ENCODE results near the gene KRTAP3-2.

Gene KRTAP3-2

GRCh38 chr17:41009936-41010335 lies 10.2 kb upstream of the KRTAP3-2 start:
- no peak for DNase-seq

GRCh38 chr17:41009301-41009760 lies 9.6 kb upstream of the KRTAP3-2 start:
- DNase-seq: no peak

GRCh38 chr17:41008811-41009210 lies 9.1 kb upstream of the KRTAP3-2 start, which contains the start of gene KRTAP3-1:
Gene KRTAP3-1, minus strand, starts transcription at chr17:41009128. Its CDS starts 54 bp downstream, at chr17:41009074.
- no peak for DNase-seq

GRCh38 chr17:41004397-41004796 lies 4.7 kb upstream of the KRTAP3-2 start:
- no peak for DNase-seq

- DNase-seq: no peak
Observed at GRCh38 chr17:41003926-41004325, 4.2 kb upstream of the KRTAP3-2 start.

- DNase-seq: no peak
Observed at GRCh38 chr17:41002814-41003213, 3.1 kb upstream of the KRTAP3-2 start.

- DNase-seq: no peak
Observed at GRCh38 chr17:41001795-41002194, 2.1 kb upstream of the KRTAP3-2 start.

- DNase-seq: no peak
Observed at GRCh38 chr17:40997361-40997760, 2.3 kb downstream of the KRTAP3-2 start.

GRCh38 chr17:40996829-40997228 lies 2.9 kb downstream of the KRTAP3-2 start:
- no peak for DNase-seq

- no peak for DNase-seq
Observed at GRCh38 chr17:40995116-40995515, 4.6 kb downstream of the KRTAP3-2 start.

GRCh38 chr17:40993839-40994238 lies 5.9 kb downstream of the KRTAP3-2 start, which contains the start of gene KRTAP3-3:
Gene KRTAP3-3, minus strand, starts transcription at chr17:40994164. Its CDS starts 67 bp downstream, at chr17:40994097.
- no peak for DNase-seq

- no peak for DNase-seq
Observed at GRCh38 chr17:40993084-40993483, 6.6 kb downstream of the KRTAP3-2 start.

- no peak for DNase-seq
Observed at GRCh38 chr17:40992666-40993065, 7.0 kb downstream of the KRTAP3-2 start.

GRCh38 chr17:40986920-40987319 lies 12.8 kb downstream of the KRTAP3-2 start:
- DNase-seq: no peak

- no peak for DNase-seq
Observed at GRCh38 chr17:40984226-40984625, 15.5 kb downstream of the KRTAP3-2 start, which contains the start of gene KRT40. Gene KRT40, minus strand, starts transcription at chr17:40984326. Its CDS starts 53 bp downstream, at chr17:40984273.

GRCh38 chr17:40981115-40981514 lies 18.6 kb downstream of the KRTAP3-2 start:
- no peak for DNase-seq

- no peak for DNase-seq
Observed at GRCh38 chr17:40980596-40980995, 19.1 kb downstream of the KRTAP3-2 start.

GRCh38 chr17:40980117-40980516 lies 19.6 kb downstream of the KRTAP3-2 start:
- no peak for DNase-seq

- no peak for DNase-seq
Observed at GRCh38 chr17:40978575-40979151, 21.0 kb downstream of the KRTAP3-2 start.

GRCh38 chr17:40975516-40975915 lies 24.2 kb downstream of the KRTAP3-2 start:
- DNase-seq: no peak

- DNase-seq: no peak
Observed at GRCh38 chr17:40974366-40974765, 25.3 kb downstream of the KRTAP3-2 start.

- no peak for DNase-seq
Observed at GRCh38 chr17:40967582-40967981, 32.1 kb downstream of the KRTAP3-2 start.

GRCh38 chr17:40966848-40967247 lies 32.9 kb downstream of the KRTAP3-2 start, which contains the start of gene KRT39:
Gene KRT39, minus strand, starts transcription at chr17:40966948. Its CDS starts 92 bp downstream, at chr17:40966856.
- DNase-seq: no peak

GRCh38 chr17:40963838-40964237 lies 35.9 kb downstream of the KRTAP3-2 start:
- DNase-seq: no peak

- DNase-seq: no peak
Observed at GRCh38 chr17:40962059-40962561, 37.6 kb downstream of the KRTAP3-2 start.
